ENCODE measurements around the gene NNT. TPM values are rescaled to one million over a fixed set of nuclear protein-coding genes. Genes with fewer than 3 reads are reported as not detected.
A peak's percentile ranks its signal among the peaks of the same experiment; 100 is the strongest.

NNT gene
- total RNA-seq, 4 donors from 2014 or later: 52.0 to 91.1 (median 74.3) TPM

DNA sequence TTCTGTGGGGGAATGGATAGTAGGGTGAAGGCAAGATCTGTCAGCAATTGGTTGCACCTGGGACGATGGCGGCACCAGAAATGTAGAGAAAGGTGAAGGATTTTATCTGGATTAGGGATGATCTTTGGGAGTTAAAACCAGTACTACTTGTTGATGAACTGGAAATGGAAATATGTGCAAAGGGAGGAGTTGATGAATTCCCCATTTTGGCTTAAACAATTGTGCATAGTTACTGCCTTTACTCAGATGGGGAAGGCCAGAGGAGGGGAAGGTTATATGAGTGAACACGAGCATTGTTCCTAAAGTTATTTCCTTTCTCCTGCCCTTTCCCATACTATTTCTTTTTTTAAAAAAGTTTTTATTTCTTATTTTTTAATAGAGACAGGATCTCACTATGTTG lies 19.1 kb downstream of the NNT start:
- no peaks in the 10 kb centered on the region for H3K9me3 ChIP-seq
- no peak overlapping the region for H3K27ac ChIP-seq
- TF ChIP-seq CTCF (IDR thresholded peaks at IDR 0.05): no peak
- no peak for ATAC-seq
- 89 to 95% methylated on average over 3 of the region's 3 CpGs for WGBS, 2 donors (ENCODE audit: low coverage in 1 of 2)
- no peaks in the 10 kb centered on the region for H3K27me3 ChIP-seq
- H3K4me1 ChIP-seq: peaks cover 0 to 1% (median 0%) of the 10 kb centered on the region in 3 donors
- no peak overlapping the region for H3K4me3 ChIP-seq
- peaks cover 4 to 37% of the 10 kb centered on the region in 2 donors for H3K36me3 ChIP-seq

- Histone ChIP-seq H3K36me3 (peaks cover 4 to 37% of the 10 kb centered on the region in 2 donors), H3K27ac (peak overlapping the region in 1 of 4 donors; percentile 4), H3K4me3 (no peak overlapping the region), H3K9me3 (no peaks in the 10 kb centered on the region), H3K4me1 (peaks cover 0 to 8% (median 0%) of the 10 kb centered on the region in 3 donors), H3K27me3 (no peaks in the 10 kb centered on the region)
- ATAC-seq: no peak
- 67 to 89% methylated on average over 3 of the region's 3 CpGs for WGBS, 2 donors (ENCODE audit: low coverage in 1 of 2)
- TF ChIP-seq CTCF (IDR thresholded peaks at IDR 0.05) (no peak), POLR2AphosphoS5 (IDR thresholded peaks at IDR 0.05) (no peak), EP300 (IDR thresholded peaks at IDR 0.05) (no peak), POLR2A (IDR thresholded peaks at IDR 0.05) (no peak)
Measured at GRCh38 chr5:43623048-43623680, 20.2 kb downstream of the NNT start.

- Histone ChIP-seq H3K27ac (no peak overlapping the region), H3K4me1 (peaks cover 0 to 20% (median 0%) of the 10 kb centered on the region in 3 donors), H3K4me3 (no peak overlapping the region), H3K27me3 (no peaks in the 10 kb centered on the region), H3K9me3 (no peaks in the 10 kb centered on the region), H3K36me3 (peaks cover 0 to 34% of the 10 kb centered on the region in 2 donors)
- 74% methylated on average over 2 of the region's 2 CpGs; no CpG with 5 or more reads in 1 of the 2 donors for WGBS, 2 donors (ENCODE audit: low coverage in 1 of 2)
- ATAC-seq: peak; percentile 55
- TF ChIP-seq EP300 (IDR thresholded peaks at IDR 0.05): no peak
- TF ChIP-seq POLR2A (IDR thresholded peaks at IDR 0.05): no peak
- TF ChIP-seq POLR2AphosphoS5 (IDR thresholded peaks at IDR 0.05): no peak
- peak in 3 of 4 experiments; percentile 43 to 52 (median 48) for TF ChIP-seq CTCF (IDR thresholded peaks at IDR 0.05)
Measured at GRCh38 chr5:43627028-43627427, 24.0 kb downstream of the NNT start.

- Histone ChIP-seq H3K27me3 (no peaks in the 10 kb centered on the region), H3K27ac (peak overlapping the region in 3 of 4 donors; percentile 19 to 39 (median 33)), H3K9me3 (no peaks in the 10 kb centered on the region), H3K36me3 (peaks cover 0 to 36% of the 10 kb centered on the region in 2 donors), H3K4me3 (no peak overlapping the region), H3K4me1 (peaks cover 0 to 38% (median 8%) of the 10 kb centered on the region in 3 donors)
- ATAC-seq: peak; percentile 76
- 15 to 32% methylated on average over 3 of the region's 5 CpGs for WGBS, 2 donors (ENCODE audit: low coverage in 1 of 2)
- TF ChIP-seq POLR2AphosphoS5 (IDR thresholded peaks at IDR 0.05): no peak
- peak; percentile 55 to 70 (median 58) for TF ChIP-seq CTCF (IDR thresholded peaks at IDR 0.05)
- TF ChIP-seq EP300 (IDR thresholded peaks at IDR 0.05): no peak
- no peak for TF ChIP-seq POLR2A (IDR thresholded peaks at IDR 0.05)
Measured at GRCh38 chr5:43631182-43631910, 28.4 kb downstream of the NNT start.
